GM19455 (cell line): ENCODE results near the gene PRDM11.

ENCODE experiments used
- ATAC-seq: cut with Tn5 transposase; IDR thresholded peaks from one replicate; pipeline ENCODE4 v1.9.1; 2021; ENCODE audit not compliant: unreplicated experiment

The PRDM11 gene

GRCh38 chr11:45258982-45259530 lies 112.6 kb downstream of the PRDM11 start:
- ATAC-seq, result no peak

- ATAC-seq, result no peak
Observed at GRCh38 chr11:45259592-45259991, 113.2 kb downstream of the PRDM11 start.

DNA sequence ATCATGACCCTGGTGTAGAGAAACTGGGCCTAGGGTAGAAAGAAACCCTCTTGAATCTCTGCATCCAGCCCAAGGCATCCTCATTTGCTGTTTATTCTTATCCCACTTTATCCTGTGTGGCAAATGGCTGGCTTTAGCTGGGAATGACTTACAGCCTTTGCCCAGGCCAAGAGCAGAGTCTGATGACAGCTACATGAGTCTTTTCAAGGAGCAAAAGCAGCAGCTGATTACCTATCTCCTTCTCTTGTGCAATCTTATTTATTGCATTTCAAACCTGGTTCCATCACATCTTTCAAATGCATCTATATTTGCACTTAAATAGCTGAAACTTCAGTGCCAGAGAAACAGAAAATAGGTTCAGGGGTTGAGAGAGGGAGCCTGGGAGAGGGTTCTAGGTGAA lies 113.6 kb downstream of the PRDM11 start:
- no peak for ATAC-seq

DNA sequence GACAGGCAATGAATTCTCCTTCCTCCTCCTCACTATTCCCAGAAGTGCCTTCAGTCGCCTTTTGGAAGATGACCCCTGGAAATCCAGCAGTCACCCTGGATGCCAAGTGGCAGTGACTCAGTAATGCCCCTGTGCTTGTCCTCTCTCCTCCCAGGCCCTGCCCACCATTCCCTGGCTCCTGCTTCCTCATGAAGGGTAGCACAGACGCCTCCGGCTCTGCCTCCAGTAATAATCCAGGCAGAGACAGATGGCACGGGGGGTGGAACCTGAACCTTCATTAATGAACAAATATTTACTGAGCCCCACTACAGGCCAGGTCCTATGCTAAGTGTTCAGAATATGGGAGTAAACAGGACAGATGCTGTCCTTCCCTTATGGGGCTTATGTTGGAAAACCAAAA lies 116.5 kb downstream of the PRDM11 start:
- ATAC-seq, result no peak

DNA sequence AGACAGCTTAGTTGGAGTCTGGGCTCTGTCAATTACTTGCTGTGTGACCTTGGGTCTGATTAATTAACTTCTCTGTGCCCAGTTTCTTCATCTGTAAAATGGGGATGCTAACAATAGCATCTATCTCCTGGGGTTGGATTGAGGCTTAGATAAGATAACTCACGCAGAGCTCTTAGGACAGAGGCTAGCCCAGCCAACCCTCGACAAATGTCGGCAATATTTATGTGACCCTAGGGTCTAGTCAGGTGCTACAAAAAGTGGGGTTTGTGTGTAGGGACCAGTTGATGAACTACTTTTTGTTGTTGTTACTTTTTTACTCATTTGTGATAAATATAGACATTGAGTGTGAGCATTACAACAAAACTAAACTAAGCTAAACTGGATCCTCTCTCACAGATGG lies 117.3 kb downstream of the PRDM11 start:
- no peak for ATAC-seq

DNA sequence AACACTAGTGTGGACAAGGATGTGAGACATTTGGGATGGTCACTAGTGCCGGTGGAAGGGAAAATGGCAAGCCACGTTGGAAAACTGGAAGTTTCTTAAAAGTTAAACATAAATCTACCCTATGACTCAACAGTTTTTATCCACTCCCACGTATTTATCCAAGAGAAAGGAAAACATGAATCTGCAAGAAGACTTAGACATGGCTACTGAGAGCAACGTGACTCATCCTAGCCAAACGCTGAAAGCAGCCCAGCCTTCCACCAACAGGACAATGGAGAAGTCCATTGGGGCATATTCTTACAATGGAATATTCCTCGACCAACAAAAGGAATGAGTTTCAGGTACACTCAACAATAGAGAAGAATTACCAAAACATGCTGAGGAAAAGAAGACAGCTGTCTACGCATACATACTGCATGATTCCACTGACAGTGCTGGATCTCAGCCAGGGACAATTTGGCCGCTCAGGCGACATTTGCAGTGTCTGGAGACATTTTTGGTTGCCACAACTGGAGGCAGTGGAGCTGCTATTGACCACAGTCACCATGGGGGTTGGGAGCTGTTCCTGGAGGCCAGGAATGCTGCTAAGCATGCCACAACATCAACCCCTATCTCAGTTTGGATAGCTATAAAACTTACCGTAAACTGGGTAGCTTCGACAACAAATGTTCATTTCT lies 118.5 kb downstream of the PRDM11 start:
- no peak for ATAC-seq

- ATAC-seq, result no peak
Observed at GRCh38 chr11:45265969-45266675, 119.7 kb downstream of the PRDM11 start.

GRCh38 chr11:45266676-45267020 lies 120.2 kb downstream of the PRDM11 start:
- ATAC-seq, result no peak

- ATAC-seq, result no peak
Observed at GRCh38 chr11:45267052-45267451, 120.6 kb downstream of the PRDM11 start.

- ATAC-seq, result no peak
Observed at GRCh38 chr11:45267652-45268299, 121.3 kb downstream of the PRDM11 start.

DNA sequence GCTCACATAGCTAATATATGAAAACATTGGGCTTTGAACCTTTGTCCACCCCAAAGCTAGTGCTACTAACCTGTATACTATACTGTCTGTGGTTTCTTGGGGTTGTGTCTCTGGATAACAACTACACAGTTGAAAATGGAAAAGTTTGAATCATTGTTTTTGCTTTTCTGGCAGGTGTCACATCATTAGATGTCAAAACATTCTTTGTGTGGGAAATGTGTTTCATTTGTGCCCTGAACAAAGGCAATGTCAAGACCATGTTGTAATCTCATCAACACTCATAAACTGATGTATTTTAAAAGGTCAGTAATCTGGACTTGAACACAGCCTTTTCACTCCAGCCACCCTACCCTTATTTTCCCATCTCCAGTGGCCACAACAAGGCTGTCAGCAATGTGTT lies 123.2 kb downstream of the PRDM11 start:
- ATAC-seq, result no peak

DNA sequence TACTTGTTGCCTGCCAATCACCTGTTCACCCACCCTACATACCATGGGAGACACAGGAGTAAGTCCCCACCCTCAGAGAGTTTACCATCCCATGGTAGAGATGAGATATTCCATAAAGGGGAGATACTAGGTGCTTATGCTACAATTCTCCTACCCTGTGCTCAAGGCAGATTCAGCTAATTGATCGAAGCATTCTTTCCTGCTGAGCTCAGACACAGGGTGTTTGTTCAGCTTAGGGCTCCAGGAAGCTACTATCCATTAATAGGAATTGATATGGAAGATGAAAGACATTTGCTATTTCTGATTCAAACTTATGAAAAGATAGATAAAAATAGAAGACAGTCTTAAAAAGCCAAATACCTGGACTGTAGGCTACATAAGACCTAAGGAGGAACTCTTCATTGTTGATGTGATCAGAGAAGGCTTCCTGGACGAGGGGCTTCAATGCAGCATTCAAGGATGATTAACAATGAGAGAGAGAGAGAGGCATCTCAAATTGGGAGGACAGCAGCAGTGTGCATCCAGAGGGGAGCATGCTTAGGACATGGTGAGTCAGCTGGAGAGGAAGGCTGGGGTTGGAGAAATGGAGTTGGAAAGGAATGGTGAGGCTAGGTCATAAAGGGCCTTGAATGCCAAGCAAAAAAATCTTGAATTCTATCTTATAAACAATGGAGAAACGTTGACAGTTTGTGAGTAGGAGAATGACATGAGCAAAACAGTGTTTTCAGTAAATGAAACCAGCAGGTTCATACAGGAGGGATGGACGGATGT lies 124.7 kb downstream of the PRDM11 start:
- ATAC-seq, result no peak

DNA sequence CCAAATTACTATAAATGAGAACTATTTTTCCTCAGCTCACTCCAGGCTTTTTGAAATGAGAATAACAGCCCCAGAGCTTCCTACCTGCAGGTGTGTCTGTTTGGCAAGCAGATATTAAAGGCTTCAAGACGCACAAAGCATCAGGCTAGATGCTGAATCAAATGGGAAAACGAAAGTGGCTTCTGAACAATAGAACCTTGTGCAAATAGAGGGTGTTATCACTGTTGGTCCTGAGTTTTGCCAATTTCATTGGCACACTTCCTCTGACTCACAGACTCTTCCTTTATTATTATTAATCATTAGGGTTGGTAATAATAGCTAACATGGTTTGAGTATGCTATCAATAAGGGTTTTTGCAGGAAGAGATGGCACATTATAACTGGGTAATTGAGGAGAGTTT lies 126.3 kb downstream of the PRDM11 start:
- no peak for ATAC-seq

DNA sequence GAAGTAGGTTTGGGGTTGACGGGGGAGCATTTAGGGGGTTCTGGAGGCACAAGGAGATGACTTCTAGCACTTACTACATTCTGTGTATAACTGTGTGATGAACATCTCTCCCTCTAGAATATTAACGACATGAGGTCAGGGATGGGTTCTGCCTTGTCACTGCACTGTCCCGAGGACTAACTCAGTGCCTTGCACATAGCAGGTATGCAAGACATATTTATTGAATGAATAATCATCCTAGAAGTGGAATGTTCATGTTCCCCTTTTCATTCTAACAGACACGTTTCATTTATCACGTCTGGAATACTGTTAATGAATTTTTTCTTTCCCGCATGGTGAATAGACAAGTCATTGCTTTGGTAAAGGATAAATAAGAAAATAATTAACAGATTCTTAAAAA lies 127.1 kb downstream of the PRDM11 start:
- ATAC-seq, result no peak

GRCh38 chr11:45274206-45274605 lies 127.8 kb downstream of the PRDM11 start:
- no peak for ATAC-seq

GRCh38 chr11:45275828-45276227 lies 129.4 kb downstream of the PRDM11 start:
- ATAC-seq, result no peak

GRCh38 chr11:45278714-45279113 lies 132.3 kb downstream of the PRDM11 start:
- ATAC-seq, result no peak

- no peak for ATAC-seq
Observed at GRCh38 chr11:45279645-45280044, 133.2 kb downstream of the PRDM11 start.

- ATAC-seq, result no peak
Observed at GRCh38 chr11:45280449-45280848, 134.0 kb downstream of the PRDM11 start.

DNA sequence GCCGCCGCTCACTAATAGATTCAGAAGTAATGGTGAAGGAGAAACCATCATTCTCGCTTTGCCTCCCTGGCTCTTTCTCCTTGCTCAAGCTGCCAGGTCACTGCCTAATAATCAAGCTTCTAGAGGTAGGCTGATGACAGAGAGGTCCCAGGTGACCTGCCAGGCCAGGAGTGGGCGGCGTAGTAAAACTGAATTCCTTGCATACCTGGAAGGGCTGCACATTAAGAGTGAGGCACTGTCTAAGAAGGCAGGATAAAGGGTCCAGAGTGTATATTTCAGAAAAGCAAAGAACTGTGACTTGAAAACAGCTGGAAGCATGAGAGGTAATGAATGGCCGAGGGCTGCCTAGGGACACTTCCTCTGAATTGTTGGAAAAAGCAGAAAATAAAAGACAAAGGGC lies 135.6 kb downstream of the PRDM11 start:
- no peak for ATAC-seq
